ENCODE results near the gene PARD3.
"Not testable (repeated sequence)": the region's sequence is repeated elsewhere in the genome, so short reads cannot be mapped to it uniquely, and the experiment has no call there.

The PARD3 gene

DNA sequence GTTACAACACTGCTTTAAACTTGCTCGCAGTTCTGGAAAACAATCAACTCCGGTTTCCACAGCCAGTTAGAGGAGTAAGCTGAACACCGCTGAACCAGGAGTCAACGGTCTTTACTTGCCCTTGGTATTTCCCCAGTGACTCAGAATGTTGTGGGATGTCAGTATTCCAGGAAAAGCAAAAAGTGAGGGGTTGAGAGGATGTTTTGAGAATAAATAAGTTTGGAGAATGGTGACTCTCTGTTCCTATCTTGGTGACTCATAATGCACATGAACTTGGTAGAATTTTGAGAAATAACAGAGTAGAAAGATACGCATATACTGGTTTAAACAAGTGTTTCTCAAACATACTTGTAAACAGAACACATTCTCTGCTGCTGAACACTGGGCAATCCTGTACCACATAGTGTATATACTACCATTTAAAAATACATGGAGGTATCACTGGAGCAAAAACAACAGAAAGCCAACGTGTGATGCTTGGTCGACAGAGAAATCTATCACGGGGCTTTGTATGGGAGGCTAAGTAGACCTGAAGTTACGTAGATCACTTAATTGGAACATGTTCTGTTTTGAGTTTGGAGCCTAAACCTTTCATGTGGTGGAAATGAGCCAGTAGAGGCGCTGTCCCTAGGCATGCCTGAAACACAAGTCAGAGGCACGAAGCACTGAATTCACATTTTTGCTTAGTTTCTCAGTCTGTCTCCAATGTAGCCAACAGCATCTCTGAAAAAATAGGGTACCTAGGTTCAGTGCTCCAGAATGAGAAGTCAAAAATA lies 534.3 kb downstream of the PARD3 start:
- DNase-seq, result no peak

DNA sequence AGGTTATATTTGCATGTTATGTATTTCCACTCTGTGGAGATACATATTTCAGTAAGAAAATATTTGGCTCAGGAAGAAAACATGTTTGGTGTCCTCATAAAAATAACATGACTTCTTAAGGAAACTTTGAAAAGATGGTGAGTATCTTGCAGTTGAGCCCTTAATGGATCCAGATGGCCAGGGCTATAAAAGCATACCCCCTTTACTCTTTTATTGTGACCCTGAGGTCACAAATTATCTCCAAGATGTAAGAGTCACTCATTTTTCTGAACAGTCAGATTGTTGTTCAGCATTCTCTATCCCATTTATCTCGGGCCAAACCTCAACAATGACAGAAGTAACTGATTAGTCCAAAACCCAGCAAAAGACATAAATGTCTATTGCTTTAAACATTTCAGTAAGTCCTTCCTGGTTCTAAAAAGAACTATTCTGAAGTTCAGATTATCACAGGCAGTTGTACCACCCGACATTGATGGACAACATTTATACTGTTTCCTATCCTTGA lies 539.4 kb downstream of the PARD3 start:
- DNase-seq, result no peak

DNA sequence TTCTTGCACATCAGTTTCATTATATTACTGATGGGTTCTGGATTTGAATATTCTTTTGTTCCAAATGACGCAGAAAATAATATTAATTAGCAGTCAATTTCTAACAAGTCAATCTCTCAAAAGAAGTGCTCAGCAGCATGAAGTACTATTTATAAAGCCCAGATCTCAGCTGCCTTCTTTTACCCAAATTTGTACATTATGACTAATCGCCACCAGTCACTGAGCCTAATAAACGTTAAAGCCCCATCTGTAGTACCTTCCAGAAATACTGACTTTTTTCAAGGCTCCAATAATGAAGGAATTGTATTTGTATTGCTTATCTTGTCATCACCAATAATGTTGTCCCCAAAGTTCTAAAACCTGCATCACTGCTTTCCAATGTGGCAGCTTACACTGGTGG lies 540.2 kb downstream of the PARD3 start:
- DNase-seq, result no peak

GRCh38 chr10:34273340-34273739 lies 541.8 kb downstream of the PARD3 start:
- no peak for DNase-seq

DNA sequence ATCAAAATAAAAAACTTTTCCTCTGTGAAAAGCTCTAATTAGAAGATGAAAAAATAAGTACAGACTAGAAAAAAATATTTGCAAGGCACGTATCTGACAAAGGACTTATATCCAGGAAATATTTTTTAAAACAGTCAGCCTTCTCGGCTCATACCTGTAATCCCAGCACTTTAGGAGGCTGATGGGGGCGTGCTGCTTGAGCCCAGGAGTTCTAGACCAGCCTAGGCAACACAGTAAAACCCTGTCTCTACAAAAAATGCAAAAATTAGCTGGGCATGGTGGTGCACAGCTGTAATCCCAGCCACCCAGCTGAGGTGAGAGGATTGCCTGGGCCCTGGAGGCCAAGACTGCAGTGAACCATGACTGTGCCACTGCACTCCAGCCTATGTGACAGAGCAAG lies 542.8 kb downstream of the PARD3 start:
- no peak for DNase-seq

GRCh38 chr10:34268410-34268809 lies 546.7 kb downstream of the PARD3 start:
- not testable (repeated sequence) for DNase-seq

- no peak for DNase-seq
These were observed 552.1 kb downstream of the PARD3 start for GRCh38 chr10:34262985-34263384.

DNA sequence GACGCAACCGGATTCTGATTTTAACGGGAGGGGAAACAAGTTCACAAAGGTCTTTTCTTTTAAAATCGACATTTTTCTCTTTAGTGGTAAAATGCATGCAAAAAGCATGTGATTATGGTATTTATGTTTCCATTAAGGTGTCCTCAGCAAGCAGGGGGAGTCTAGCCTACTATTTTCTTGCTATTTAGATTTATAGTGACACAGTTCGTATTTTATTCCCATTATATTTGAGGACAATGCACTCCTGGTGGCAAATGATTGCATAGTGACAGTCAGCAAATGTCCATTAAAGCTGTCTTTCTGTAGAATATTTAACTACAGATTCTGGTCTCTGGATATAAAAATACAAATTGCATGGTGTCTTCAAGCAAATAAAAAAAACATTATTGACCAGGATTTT lies 554.2 kb downstream of the PARD3 start:
- DNase-seq, result no peak

GRCh38 chr10:34256216-34256615 lies 558.9 kb downstream of the PARD3 start:
- no peak for DNase-seq

DNA sequence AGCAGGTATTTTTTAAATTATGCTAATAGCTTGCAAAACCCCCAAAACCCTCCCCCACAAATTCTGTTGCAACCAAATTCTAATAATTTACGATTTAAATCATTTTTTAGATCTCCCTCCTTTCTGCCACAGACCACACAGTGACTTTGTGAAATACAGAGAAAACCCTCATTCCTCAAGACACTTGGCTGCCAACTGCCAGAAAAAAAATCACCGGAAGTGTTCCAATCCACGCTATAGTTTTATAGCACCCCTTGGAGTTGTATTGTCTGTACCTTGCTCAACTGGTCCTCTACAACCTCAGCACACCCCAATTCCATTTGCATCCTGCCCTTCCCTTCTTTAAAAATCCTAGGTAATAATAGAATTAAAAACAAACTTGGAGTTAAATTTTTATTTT lies 560.1 kb downstream of the PARD3 start:
- no peak for DNase-seq

DNA sequence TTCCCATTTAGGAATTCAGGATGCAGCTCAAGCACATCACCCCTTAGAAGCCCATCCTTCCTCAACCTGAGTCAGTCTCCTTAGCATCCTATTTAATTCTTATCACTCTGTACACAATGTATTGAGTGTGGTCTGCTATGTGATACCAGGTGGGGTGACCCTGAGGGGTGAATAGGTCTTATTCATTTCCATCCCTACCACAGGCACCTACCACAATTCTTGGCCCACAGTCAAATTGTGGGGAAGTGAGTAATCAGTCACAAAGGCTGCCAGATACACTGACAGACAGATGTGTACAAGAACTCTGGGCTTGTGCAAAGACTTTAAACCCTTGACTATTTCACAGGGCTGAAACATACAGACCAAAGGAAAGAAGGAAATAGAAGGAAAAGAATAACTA lies 560.5 kb downstream of the PARD3 start:
- DNase-seq, result no peak

DNA sequence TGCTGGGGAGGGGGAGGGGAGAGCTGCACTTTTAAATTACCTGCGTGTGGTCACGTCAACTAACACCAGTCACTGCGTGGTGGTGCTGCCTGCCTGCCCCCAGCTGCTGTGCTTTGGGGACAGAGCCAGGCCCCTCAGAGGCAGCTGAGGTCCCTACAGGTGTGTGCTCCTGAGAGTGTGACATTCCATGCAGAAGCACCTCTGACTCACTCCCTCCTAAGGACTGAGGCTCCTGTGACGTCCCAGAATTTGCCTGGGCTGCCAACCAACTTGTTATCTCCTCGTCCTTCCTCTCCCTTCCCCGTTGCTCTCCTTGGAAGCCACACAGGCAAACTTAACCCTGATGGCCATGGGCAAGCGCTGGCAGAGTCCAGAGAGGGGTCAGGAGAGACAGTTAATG lies 563.0 kb downstream of the PARD3 start:
- DNase-seq, result no peak

GRCh38 chr10:34251177-34251576 lies 563.9 kb downstream of the PARD3 start:
- DNase-seq, result no peak

- no peak for DNase-seq
These were observed 564.4 kb downstream of the PARD3 start for GRCh38 chr10:34250722-34251121.

- no peak for DNase-seq
These were observed 565.5 kb downstream of the PARD3 start for GRCh38 chr10:34249634-34250033.

- no peak for DNase-seq
These were observed 567.5 kb downstream of the PARD3 start for GRCh38 chr10:34247560-34247959.

DNA sequence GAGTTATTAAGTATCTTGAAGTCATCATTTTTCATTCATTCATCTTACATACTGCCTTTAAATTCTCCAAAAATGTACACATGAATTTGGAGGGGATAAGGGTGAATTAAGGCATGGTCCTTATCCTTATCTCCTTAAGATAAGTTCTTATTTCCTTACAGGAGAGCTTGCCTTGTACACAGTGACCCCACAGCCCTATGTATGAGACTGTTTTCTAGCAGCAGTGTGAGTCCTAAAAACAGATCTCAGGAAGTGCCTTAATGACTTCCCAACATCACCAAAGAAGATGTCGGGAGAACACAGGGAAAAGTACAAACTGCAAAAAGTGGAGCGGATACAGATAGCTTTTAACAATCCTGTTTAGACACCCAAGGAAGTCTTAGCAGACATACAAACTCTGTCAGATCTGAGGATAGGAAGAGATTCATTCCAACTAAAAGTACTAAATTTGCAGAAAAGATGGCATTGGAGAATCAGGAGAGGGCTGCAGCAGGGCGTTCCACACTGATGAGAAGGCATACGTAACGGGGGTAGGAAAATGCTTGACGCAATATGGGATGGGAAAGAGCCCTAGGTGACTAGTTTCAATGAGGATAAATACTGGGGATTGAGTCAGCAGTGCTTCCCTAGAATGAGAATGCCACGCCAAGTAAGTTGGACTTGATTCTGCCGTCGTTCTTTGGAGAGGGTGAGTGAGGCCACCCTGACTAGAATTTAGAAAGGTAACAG lies 570.2 kb downstream of the PARD3 start:
- no peak for DNase-seq

DNA sequence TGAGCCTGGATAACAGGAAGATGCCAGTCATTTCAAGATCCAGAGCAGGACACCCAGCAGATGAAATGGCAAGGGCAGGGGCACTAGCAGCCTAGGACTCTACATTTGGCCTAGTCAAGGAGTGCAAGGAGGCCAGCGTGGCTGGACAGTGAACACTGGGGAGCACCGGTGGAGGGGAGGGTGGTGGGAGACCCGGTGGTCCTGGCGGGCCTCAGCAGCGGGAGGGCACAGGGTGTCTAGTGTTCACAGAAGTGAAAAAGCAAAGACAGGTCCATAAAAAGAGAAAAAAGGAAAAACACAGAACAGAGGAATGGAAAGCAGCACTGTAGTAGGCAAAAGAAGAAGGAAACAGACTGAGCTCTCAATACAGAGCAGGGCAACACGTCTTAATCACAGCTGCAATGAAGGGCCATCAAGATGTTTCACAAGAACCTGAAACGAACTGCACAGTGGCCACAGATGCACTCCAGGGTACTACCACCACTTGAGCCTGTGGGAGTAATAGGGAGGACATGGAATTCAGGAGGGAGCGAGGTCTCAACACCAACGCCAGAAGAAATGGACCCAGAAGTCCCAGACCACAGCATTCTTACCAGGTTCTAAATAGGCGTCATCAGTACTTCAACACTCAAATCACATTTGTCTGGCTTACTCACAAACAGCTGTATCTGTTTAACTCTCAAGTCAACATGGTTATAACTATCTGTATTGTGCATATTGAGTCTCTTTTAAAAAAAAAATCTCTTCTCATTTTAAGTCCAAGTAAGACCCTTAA lies 573.7 kb downstream of the PARD3 start:
- no peak for DNase-seq

GRCh38 chr10:34240039-34240438 lies 575.1 kb downstream of the PARD3 start:
- no peak for DNase-seq

GRCh38 chr10:34237898-34238455 lies 577.1 kb downstream of the PARD3 start:
- DNase-seq, result no peak

DNA sequence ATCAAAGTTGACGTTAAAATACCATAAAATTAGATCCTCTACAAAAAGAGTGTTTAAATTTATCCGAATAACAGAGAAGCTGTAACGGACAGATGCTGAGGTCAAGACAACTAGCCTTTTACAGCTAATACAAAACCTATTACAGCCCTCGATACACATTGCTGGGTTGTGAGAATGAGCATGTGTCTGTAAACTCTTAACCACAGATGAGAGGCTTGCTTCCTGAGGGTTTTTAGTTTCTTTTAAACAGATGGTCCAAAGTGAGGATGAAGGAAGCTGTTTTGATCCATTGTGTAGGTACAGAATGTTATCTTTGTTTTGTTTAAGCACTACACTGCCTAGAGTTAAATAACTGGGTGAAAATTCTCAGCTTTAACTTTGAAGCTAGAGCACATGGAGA lies 578.2 kb downstream of the PARD3 start:
- DNase-seq, result no peak

DNA sequence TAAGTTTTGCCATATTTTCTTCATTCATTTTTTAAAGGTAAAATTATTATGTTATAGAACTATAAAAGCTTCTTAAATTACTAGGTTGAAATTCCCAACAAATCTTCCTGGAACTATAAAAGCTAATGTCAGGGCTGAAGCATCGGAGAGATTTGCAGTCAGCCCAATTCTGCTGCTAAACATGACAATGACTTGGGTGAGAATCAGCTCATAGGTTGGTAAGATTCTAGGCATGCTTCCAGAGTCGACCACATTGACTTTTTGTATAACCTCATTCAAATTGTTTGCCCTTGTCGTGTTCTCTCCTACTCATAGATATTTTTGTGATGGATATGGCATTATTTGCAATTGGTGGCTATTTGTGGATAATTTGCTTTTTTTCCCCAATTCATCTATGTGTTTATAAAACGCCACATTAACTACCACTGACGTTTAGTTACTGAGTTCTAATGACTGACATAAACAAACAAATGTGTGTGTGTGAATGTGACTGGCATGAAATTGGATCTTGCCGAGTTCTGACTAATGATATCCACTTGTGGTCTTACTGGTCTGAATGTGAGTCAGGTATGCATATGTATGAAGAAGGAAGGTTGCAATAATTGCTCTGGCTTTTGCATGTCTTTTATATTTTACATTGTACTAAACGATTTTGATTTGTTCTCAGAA lies 579.8 kb downstream of the PARD3 start:
- peak; percentile 13 for DNase-seq

- no peak for DNase-seq
These were observed 582.6 kb downstream of the PARD3 start for GRCh38 chr10:34232481-34232880.

Measured in DMS153 (cell line).